HG03064 (cell line): ENCODE measurements around the gene TRAF5.
A peak's percentile ranks its signal among the peaks of the same experiment; 100 is the strongest.
"Not testable (repeated sequence)": the region's sequence is repeated elsewhere in the genome, so short reads cannot be mapped to it uniquely, and the experiment has no call there.

ENCODE experiments used
- ATAC-seq: cut with Tn5 transposase; IDR thresholded peaks from one replicate; pipeline ENCODE4 v1.9.1; 2021; ENCODE audit warnings: low read depth; ENCODE audit not compliant: unreplicated experiment

Gene TRAF5

DNA sequence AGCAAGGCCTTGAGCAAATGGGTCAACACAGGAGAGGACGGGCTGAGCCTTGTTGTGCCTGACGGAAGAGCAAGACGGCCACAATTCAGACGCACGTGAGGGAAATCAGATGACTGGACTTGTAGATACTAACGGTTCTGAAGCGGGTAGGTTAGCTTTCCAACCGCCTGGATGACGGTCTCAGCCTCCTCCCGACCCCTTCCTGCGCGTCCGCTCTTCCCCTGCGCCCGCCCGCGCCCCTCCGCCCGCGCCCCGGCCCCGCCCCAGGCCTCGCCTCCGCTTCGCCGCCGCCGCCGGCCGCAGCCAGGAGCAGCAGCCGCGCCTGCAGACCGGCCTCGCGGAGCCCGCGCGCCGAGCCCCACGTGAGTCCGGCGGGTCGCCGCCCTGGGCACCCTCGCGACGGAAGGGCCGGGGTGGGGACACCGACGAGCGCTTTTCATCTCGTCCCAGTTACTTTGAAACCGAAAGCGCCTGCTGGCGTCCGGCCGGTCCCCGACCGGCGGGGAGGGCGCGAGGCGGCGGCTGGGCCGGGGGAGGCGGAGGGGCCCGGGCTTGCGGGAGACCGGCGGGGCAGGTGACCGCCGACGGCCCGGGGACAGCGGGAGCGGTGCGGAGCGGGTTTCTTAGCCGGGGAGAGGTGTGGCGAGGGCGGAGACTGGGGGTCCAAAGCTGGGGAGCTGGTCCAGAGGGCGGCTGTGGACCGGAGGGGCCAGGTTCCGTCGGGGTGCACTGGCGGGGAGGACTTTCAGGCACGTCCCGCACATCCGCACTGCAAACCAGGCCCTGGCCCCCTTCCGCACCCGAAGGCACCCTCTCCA, at the start of gene TRAF5:
TSS of gene TRAF5 (plus strand) at position 306 of the 818 bp plus-strand sequence. CDS start 26,407 bp downstream, outside the sequence.
- peak; percentile 29 for ATAC-seq

DNA sequence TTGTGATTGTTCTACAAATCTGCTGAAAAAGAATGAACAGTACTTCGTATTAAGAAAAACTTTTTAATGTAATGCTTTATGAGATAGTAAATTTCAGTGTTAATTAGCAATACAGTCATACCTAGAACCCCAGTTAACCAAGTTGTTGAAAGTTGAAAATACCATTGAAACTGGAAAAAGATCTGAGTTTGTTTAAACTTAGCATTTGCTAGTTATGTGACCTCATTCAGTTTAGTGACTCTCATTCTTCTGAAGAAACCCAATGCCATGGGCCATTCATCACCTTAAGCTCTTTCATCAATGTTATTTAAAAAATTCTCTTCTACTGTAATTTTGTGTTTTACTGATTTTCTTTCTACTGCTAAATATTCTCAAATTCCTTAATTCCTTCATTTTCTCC, 47.3 kb upstream of the TRAF5 start:
- no peak for ATAC-seq

- ATAC-seq: no peak
Observed at GRCh38 chr1:211280910-211281309, 45.7 kb upstream of the TRAF5 start.

- ATAC-seq: no peak
Observed at GRCh38 chr1:211281320-211282022, 45.2 kb upstream of the TRAF5 start.

GRCh38 chr1:211282023-211282373, 44.6 kb upstream of the TRAF5 start:
- no peak for ATAC-seq

DNA sequence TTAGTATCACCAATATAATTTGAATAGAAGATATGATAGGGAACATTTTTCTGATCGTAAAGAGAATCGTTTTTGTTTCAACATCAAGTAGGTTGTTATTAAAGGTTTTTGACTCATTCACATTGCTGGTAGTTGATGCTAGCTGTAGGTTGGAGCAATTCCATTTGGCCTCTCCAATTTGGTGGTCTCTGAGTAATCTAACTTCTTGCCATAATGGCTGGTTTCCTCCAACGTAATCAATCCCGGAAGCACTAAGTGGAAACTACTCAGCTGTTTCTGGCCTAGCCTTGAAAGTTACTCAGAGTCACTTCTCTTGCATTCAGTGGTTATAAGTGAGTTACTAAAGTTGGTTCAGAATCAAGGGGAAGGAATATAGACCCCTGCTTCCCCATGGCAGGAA, 41.4 kb upstream of the TRAF5 start:
- ATAC-seq: no peak

DNA sequence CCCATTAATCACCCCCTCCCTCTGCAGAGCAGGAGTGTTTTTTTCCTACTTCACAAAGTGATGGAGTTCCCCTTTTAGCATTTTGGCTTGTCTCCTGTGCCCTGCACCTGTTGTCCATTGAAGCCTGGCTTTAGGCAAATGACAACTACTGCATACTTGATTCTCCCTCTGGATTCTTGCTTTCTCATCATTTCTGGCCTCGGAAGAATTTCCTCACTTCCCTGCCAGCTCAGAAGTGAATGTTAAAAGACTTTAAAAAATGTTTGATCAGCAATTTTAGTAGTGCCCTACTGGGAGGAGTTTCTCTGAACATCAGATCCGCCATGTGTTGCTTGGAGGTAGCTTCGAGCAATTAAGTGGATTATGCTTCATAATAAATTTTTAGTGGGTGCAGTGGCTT, 39.4 kb upstream of the TRAF5 start:
- no peak for ATAC-seq

- no peak for ATAC-seq
Observed at GRCh38 chr1:211292411-211292810, 34.2 kb upstream of the TRAF5 start.

- ATAC-seq: no peak
Observed at GRCh38 chr1:211296396-211296795, 30.2 kb upstream of the TRAF5 start.

DNA sequence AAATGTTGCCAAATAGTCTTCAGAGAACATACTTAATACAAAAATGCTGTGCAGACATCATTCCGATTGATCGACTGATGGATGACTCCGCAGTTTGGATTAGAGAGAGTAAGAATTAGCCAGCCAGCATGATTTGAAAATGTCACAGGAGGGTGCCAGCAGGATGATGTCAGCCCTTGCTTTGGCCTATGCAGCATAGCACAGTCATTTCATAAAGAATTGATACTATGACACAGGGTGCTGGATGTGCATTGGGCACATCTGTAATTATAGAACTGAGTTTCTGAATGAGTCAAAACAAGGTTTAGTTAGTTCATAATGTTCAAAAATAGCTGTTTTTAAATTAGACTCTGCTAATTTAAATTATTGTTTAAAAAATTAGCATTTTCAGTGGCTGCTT, 21.6 kb upstream of the TRAF5 start:
- ATAC-seq: peak; percentile 96

DNA sequence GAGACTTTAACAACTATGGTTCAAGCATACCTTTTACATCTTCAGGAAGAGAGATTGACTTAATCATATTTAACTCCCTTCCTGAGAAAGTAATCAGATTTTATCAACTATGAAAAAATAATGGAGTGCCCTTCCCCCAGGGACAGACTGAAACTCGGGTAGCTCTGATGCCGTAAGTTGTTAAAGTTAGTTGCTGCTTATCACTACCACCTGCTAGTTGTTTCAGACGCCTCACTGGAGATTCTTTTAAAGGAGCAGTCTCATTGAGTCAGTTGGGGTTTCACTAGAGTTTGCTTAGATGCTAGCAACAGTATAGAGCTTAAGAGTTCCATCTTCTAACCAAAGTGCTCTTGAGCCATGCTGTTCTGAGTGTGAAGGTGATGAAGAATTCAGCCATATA, 17.0 kb upstream of the TRAF5 start:
- no peak for ATAC-seq

DNA sequence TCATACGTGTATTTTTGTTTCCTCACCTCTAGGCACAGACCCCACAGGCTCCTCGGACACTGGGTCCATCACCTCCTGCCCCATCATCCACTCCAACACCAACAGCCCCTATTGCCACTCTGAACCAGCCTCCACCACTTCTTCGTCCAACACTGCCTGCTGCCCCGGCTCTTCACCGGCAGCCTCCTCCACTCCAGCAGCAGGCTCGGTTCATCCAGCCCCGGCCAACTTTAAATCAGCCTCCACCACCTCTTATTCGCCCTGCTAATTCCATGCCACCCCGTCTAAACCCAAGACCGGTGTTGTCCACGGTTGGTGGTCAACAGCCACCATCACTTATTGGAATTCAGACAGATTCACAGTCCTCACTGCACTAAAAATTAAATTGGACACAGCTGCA, 13.2 kb upstream of the TRAF5 start:
- ATAC-seq: no peak

DNA sequence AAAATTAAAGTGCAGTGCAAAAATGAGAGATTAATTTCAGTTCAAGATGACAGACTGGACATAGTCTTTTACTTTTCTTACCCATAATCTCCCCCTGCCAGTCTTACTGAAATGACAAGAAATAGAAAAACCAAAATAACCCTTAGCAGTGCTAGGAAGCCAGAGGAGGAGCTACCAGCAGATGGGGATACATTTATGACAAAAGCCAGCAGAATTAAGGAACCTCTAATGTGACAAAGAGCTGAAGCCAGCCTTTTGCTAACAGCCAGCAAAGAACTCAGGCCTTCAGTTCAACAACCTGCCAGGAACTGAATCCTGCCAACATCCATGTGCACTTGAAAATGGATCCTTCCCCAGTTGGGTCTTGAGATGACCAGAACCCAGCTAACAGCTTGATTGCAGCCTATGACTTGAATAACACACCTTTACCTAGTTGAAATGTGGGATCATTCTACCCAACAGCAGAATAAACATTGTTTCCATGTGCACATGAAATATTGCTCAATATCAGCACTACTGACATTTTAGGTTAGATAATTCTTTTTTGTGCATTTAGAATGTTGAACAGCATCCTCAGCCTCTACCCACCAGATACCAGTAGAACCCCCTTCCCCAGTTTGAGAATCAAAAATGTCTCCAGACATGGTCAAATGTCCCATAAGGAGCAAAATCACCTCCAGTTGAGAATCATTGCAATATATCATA, 7.9 kb upstream of the TRAF5 start:
- ATAC-seq: no peak

DNA sequence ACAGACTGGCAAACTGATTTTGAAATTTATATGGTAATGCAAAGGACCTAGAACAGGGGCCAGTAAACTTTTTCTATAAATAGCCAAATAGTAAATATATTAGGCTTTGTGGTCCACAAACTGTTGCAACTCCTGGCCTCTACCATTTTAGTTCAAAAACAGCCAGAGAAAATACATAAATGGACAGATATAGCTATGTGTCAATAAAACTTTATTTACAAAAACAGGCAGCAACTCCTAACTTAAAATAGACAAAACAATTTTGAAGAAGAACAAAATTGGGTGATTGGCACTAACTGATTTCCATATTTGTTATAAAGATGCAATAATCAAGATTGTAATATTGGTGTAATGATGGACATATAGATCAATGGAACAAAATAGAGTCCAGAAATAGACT, 6.7 kb upstream of the TRAF5 start:
- ATAC-seq: no peak

- ATAC-seq: no peak
Observed at GRCh38 chr1:211320980-211321379, 5.7 kb upstream of the TRAF5 start.

DNA sequence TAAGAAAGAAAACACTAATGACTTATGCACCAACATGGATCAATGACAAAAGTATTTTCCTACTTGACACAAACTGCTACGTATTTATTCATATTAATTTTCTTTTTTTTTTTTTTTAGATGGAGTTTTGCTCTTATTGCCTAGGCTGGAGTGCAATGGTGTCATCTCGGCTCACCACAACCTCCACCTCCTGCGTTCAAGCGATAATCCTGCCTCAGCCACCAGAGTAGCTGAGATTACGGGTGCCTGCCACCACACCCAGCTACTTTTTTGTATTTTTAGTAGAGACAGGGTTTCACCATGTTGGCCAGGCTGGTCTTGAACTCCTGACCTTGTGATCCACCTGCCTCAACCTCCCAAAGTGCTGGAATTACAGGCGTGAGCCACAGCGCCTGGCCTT, 5.0 kb upstream of the TRAF5 start:
- not testable (repeated sequence) for ATAC-seq

DNA sequence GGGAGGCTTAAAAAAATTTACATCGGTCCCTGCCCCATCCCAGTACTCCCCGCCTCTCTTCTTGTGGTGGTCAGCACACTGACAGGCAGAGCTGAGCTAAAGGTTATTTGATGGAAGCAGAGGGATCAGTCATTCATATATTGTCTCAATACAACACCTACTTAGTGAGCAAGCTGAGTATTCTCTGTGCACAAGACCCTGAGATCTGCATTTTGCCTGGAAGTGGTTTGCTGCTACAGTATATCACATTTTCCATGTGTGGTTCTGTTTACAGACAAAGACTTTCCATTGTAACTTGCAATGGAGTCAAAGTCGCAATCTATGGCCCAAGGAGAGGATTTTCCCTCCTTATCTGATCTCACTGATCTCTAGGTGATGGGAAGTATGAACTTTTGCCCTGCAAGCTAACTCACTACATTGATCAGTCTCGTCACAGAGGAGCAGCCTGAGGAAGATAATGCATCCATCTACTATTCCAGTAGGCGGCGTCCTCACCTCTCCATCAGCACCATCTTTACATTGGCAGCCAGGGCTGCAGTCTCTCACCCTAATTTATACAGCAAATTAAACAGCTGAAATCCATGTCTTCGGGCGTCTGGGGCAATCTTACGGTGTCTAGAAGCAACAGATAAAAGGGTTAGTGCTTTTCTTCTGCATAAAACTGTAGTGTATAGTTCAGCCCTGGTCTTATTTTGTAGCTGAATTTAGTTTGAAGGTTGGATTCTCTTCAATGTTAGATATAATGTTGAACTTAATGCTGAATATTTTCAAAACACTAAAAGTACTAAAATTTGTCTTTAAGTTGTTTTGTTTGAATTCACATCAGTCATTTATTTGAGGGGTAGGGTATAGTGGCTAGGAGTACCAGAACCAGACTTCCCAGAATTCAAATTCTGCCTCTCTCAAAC, 3.2 kb upstream of the TRAF5 start:
- peak; percentile 50 for ATAC-seq

GRCh38 chr1:211324992-211325775, 1.4 kb upstream of the TRAF5 start:
- ATAC-seq: no peak

GRCh38 chr1:211326140-211326527, 499 bp upstream of the TRAF5 start:
- ATAC-seq: no peak
